22Rv1 (cell line): ENCODE results near the gene CSGALNACT2.

Experiments
- CTCF ChIP-seq: fragments of 450-650 bp; IDR thresholded peaks from 2 replicates; pipeline ENCODE4 v1.5.1; 2017; ENCODE audit warnings: mild to moderate bottlenecking
- ZFX ChIP-seq: fragments of 450-650 bp; IDR thresholded peaks from 2 replicates; pipeline ENCODE4 v1.6.1; 2017; ENCODE audit warnings: antibody characterized with exemption, borderline replicate concordance

- TF ChIP-seq CTCF (no peak), ZFX (no peak)
Observed at GRCh38 chr10:43227911-43228782, 89.9 kb downstream of the CSGALNACT2 start.
